Endothelial cell of umbilical vein (primary cell): Measurements from ENCODE around the gene NEK3. TPM values are rescaled to one million over a fixed set of nuclear protein-coding genes. Genes with fewer than 3 reads are reported as not detected.

Experiments used
- BruUV-seq: library from RNA; stranded (reverse); fragments of 400-500 nt; replicated peaks from 2 replicates; lab custom pipeline; 2021; lab: Mats Ljungman, UMichigan
- CTCF ChIA-PET: fragments of 300-600, 350-600 bp; sonication (Branson Sonifier 250); formaldehyde crosslinking; loops from one replicate; lab custom pipeline; 2021; ENCODE audit warnings: antibody characterized with exemption, inconsistent platforms; lab: Charles Lee
- POLR2A ChIA-PET: fragments of 300-600, 350-600 bp; sonication (Branson Sonifier 250); formaldehyde crosslinking; loops from one replicate; lab custom pipeline; 2021; ENCODE audit warnings: antibody characterized with exemption, inconsistent platforms; lab: Charles Lee
- DNase-seq: peaks from one replicate; pipeline ENCODE4 v3.0.0-alpha.2; 2011; ENCODE audit warnings: low read depth, low spot score
- FAIRE-seq: peaks from 2 replicates; lab custom pipeline; 2011; peaks lifted over from hg19 to GRCh38; lab: Jason Lieb, UNC
- H2AFZ ChIP-seq: 2 replicates; pipeline ENCODE4 v1.6.0; 2012; ENCODE audit warnings: low read depth, low read length, control low read depth, inconsistent platforms
- H3K27ac ChIP-seq: 2 replicates; pipeline ENCODE4 v1.5.1; 2011; ENCODE audit warnings: low read depth, mild to moderate bottlenecking, control low read depth, low read length, moderate library complexity; ENCODE audit not compliant: insufficient read depth
- H3K27me3 ChIP-seq, 2 experiments: 2 replicates each; pipeline versions ENCODE4 v1.6.0 to v1.6.1; 2011; ENCODE audit warnings: low read length in 2 of 2, mixed read lengths in 1 of 2; ENCODE audit not compliant: control insufficient read depth in 2 of 2, insufficient read depth in 2 of 2
- H3K36me3 ChIP-seq, 2 experiments: 2 replicates in 1 of 2; 3 replicates in 1 of 2; pipeline ENCODE4 v1.5.1; 2011; ENCODE audit warnings: low read length in 2 of 2, mild to moderate bottlenecking in 1 of 2, moderate library complexity in 1 of 2; ENCODE audit not compliant: control insufficient read depth in 2 of 2, insufficient read depth in 2 of 2; ENCODE audit errors: extremely low read depth in 1 of 2
- H3K4me1 ChIP-seq: 3 replicates; pipeline ENCODE4 v1.5.1; 2011; ENCODE audit warnings: mild to moderate bottlenecking, low read length; ENCODE audit not compliant: control insufficient read depth, insufficient read depth; ENCODE audit errors: extremely low read depth
- H3K4me2 ChIP-seq: 2 replicates; pipeline ENCODE4 v1.6.1; 2011; ENCODE audit warnings: low read length, control low read depth, mixed read lengths; ENCODE audit not compliant: insufficient read depth
- H3K4me3 ChIP-seq, 3 experiments: fragments of 200-600 bp in 1 of 3; sonication (generic), shearing (Covaris generic) in 1 of 3; replicated peaks in 1 of 3; 2 replicates each; pipeline ENCODE4 v1.5.1; 2011 to 2016; ENCODE audit warnings: control low read depth in 3 of 3, low read length in 3 of 3, mild to moderate bottlenecking in 2 of 3, inconsistent platforms in 1 of 3, low read depth in 1 of 3, moderate library complexity in 1 of 3; ENCODE audit not compliant: insufficient read depth in 1 of 3
- H3K79me2 ChIP-seq: 2 replicates; pipeline ENCODE4 v1.6.0; 2012; ENCODE audit warnings: low read length, inconsistent platforms; ENCODE audit not compliant: control insufficient read depth, insufficient read depth
- H3K9ac ChIP-seq: replicated peaks from 2 replicates; pipeline ENCODE3; 2011; ENCODE audit warnings: low read length, control low read depth; ENCODE audit not compliant: insufficient read depth; ENCODE audit errors: extremely low read depth
- H3K9me1 ChIP-seq: replicated peaks from 3 replicates; pipeline ENCODE4 v1.6.0; 2011; ENCODE audit warnings: mild to moderate bottlenecking, low read length; ENCODE audit not compliant: control insufficient read depth, insufficient read depth; ENCODE audit errors: extremely low read depth
- H3K9me3 ChIP-seq: replicated peaks from 2 replicates; pipeline ENCODE4 v1.5.1; 2012; ENCODE audit warnings: low read length, inconsistent platforms; ENCODE audit not compliant: control insufficient read depth, insufficient read depth
- H4K20me1 ChIP-seq: replicated peaks from 2 replicates; pipeline ENCODE3; 2011; ENCODE audit warnings: mild to moderate bottlenecking, low read length; ENCODE audit not compliant: control insufficient read depth, insufficient read depth; ENCODE audit errors: extremely low read depth
- CTCF ChIP-seq, 2 donors: IDR thresholded peaks; 1 replicate in 1 of 2; 2 replicates in 1 of 2; pipeline ENCODE4 v1.5.1; 2011; ENCODE audit warnings: low read length in 2 of 2, mild to moderate bottlenecking in 2 of 2, moderate library complexity in 2 of 2, control low read depth in 1 of 2, inconsistent platforms in 1 of 2, low read depth in 1 of 2; ENCODE audit not compliant: insufficient read depth in 1 of 2; ENCODE audit errors: extremely low read depth in 1 of 2
- EZH2 ChIP-seq: IDR thresholded peaks from 2 replicates; pipeline ENCODE4 v1.6.1; 2012; ENCODE audit warnings: borderline replicate concordance, low read depth, mild to moderate bottlenecking, moderate library complexity, low read length, inconsistent platforms; ENCODE audit not compliant: severe bottlenecking
- FOS ChIP-seq: IDR thresholded peaks from 2 replicates; pipeline ENCODE4 v1.6.1; 2011; ENCODE audit warnings: mild to moderate bottlenecking, low read length, moderate library complexity, borderline replicate concordance; ENCODE audit not compliant: insufficient read depth
- GATA2 ChIP-seq: IDR thresholded peaks from 2 replicates; pipeline ENCODE4 v1.7.0; 2011; ENCODE audit warnings: low read depth, mild to moderate bottlenecking, moderate library complexity, mixed read lengths, low read length; ENCODE audit not compliant: insufficient read length, insufficient read depth
- JUN ChIP-seq: IDR thresholded peaks from 2 replicates; pipeline ENCODE4 v1.6.1; 2011; ENCODE audit warnings: borderline replicate concordance, low read depth; ENCODE audit not compliant: insufficient read length, insufficient read depth
- MAX ChIP-seq: IDR thresholded peaks from 2 replicates; pipeline ENCODE4 v1.6.1; 2011; ENCODE audit not compliant: insufficient read depth, insufficient read length
- MYC ChIP-seq: IDR thresholded peaks from one replicate; pipeline ENCODE4 v1.6.1; 2011; ENCODE audit warnings: mild to moderate bottlenecking, low read depth, low read length
- POLR2A ChIP-seq: IDR thresholded peaks from 2 replicates; pipeline ENCODE4 v1.6.1; 2012; ENCODE audit warnings: low read depth, mild to moderate bottlenecking, control low read depth, low read length
- POLR2AphosphoS5 ChIP-seq: IDR thresholded peaks from 2 replicates; pipeline ENCODE4 v1.6.1; 2012; ENCODE audit warnings: low read depth, mild to moderate bottlenecking, control low read depth, low read length, moderate library complexity; ENCODE audit not compliant: insufficient read depth
- dilution Hi-C: fragments of 300-500 bp; cut with MboI; formaldehyde crosslinking; loops from one replicate; pipeline ENCODE4 v1.15.0; 2019; ENCODE audit warnings: low sequenced_read_pairs; ENCODE audit not compliant: extremely low pct_ligation_motif_present
- intact Hi-C: fragments of 100-400 bp; cut with micrococcal nuclease; formaldehyde crosslinking; loops from one replicate; pipeline ENCODE4 v1.10.0; 2022
- polyA plus RNA-seq, 4 experiments: library from polyadenylated mRNA; depleted of rRNA in 3 of 4; stranded (reverse) in 3 of 4; unstranded in 1 of 4; fragments of >200 nt; gene quantifications; 2 replicates each; pipeline versions ENCODE4 v1.2.1 to v1.2.3, GENCODE V29; 2011 to 2012; ENCODE audit warnings: missing spikeins in 1 of 4
- total RNA-seq: library from RNA; stranded (reverse); gene quantifications from 2 replicates; pipeline ENCODE4 v1.2.3, GENCODE V29; 2021

The NEK3 gene
- total and polyA plus RNA-seq, 2 donors (not counting 3 experiments of a cell fraction or from before 2014, with no cell fraction given) = 10.3 to 13.8 TPM

- H3K4me2 ChIP-seq = no peak overlapping the region
- DNase-seq = peak; percentile 26
- intact Hi-C loops = no loop called here
- H3K27me3 ChIP-seq = no peaks in the 10 kb centered on the region
- BruUV-seq = no TSS peak
- H3K9me3 ChIP-seq = no peaks in the 10 kb centered on the region
- no peak overlapping the region for H2AFZ ChIP-seq
- TF ChIP-seq POLR2A (no peak), POLR2AphosphoS5 (no peak), FOS (no peak), JUN (no peak), MYC (no peak), GATA2 (no peak), EZH2 (no peak), MAX (no peak), CTCF (IDR thresholded peaks at IDR 0.05; ENCODE audit: extremely low read depth in 1 of 2, insufficient read depth in 1 of 2, low read depth in 1 of 2, low read length in 2 of 2) (no peak)
- FAIRE-seq = no peak
- ChIA-PET POLR2A (interaction anchor here (1.2 kb wide), 1 partner anchor 712 kb away, joined by 3 read pairs; the partner anchor contains the start of gene INTS6), CTCF (interaction anchor here (1.9 to 2.2 kb wide), 3 partner anchors 8 to 286 kb away, joined by 4 to 10 read pairs (median 8); partner anchors contain the start of gene VPS36)
- dilution Hi-C loops = no loop called here
- no peaks in the 10 kb centered on the region for H3K9me1 ChIP-seq
- no peak overlapping the region for H3K27ac ChIP-seq
- H3K79me2 ChIP-seq = no peaks in the 10 kb centered on the region
- no peak overlapping the region for H3K9ac ChIP-seq
- H4K20me1 ChIP-seq = no peaks in the 10 kb centered on the region
- H3K4me3 ChIP-seq = no peak overlapping the region
- peaks cover 0 to 4% of the 10 kb centered on the region in 2 experiments for H3K36me3 ChIP-seq
- peaks cover 38% of the 10 kb centered on the region for H3K4me1 ChIP-seq
Measured at GRCh38 chr13:52164989-52165388, 5.6 kb upstream of the NEK3 start.
